PC-9 (cell line): ENCODE data around the gene CDC40.

Experiments
- CTCF ChIP-seq: fragments of 200-600 bp; sonication (generic); conservative IDR thresholded peaks from 2 replicates; pipeline ENCODE4 v1.6.1; 2017; ENCODE audit warnings: mixed run types, antibody characterized with exemption, mild to moderate bottlenecking, moderate library complexity
- EZH2 ChIP-seq: fragments of 200-600 bp; sonication (generic); IDR thresholded peaks from 2 replicates; pipeline ENCODE4 v1.8.0; 2017; ENCODE audit warnings: antibody characterized with exemption, low read depth

- TF ChIP-seq CTCF (no peak), EZH2 (no peak)
These were observed 35.9 kb downstream of the CDC40 start for GRCh38 chr6:110216140-110216539.
